HG03432 (cell line): ENCODE results near the gene SPTY2D1.

Experiments used
- ATAC-seq: cut with Tn5 transposase; IDR thresholded peaks from one replicate; pipeline ENCODE4 v1.9.1; 2021; ENCODE audit warnings: mild to moderate bottlenecking, moderate library complexity; ENCODE audit not compliant: unreplicated experiment

SPTY2D1 gene

DNA sequence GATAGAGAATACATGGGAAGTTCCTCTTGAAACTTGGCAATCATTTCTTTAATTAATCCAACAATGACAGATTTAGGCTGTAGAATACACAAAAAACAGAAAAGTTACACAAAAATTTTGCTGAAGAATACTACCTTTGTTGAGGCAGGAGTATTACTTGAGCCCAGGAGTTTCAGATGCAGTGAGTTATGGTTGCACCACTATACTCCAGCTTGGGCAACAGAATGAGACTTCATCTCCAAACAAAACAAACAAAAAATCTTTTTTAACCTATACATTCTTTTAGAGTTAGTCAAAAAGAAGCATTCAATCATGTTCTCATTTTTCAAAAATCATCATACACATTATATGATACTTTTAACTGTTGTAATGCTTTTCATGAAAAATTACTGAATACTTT lies 67.7 kb downstream of the SPTY2D1 start:
- no peak for ATAC-seq

DNA sequence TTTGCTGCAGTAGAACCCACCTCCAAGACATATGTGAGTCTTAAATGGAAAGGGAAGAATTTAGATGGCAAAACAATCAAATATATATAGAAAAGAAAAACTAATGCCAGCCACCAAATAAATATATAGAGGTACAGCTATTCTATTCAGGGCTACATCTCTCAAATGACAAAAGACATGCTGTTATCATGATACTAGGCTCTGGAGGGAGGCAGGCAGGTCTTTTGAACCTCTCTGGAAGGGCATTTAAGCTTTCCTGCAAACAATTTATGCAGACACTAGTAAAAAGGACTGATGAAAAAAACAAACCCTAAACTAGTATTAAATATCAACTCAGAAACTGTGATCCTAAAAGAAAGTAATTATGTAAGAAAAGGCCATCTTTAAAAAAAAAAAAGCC lies 70.0 kb downstream of the SPTY2D1 start:
- no peak for ATAC-seq

DNA sequence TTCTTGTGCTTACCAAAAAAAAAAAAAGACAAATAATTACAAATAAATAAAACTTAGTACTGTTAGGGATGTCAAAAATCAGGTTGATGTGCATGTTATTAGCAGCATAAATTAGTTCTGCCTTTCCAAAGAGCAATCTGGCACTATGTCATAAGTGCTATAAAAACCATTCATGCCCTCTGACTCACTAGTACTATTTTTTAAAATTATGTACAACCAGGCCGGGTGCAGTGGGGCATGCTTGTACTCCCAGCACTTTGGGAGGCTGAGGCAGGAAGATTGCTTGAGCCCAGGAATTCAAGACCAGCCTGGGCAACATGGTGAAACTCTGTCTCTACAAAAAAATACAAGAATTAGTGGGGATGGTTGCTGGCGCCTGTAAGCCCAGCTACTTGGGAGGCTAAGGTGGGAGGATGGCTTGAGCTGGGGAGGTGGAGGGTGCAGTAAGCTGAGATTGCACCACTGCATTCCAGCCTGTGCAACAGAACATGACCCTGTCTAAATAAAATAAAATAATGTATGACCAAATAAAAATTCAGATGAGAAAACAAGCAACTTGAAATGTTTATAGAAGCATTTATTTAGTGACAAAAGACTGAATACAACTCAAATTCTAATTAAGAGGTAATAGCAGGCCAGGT lies 70.9 kb downstream of the SPTY2D1 start:
- no peak for ATAC-seq
